ENCODE data around the gene FZD1. TPM values are rescaled to one million over a fixed set of nuclear protein-coding genes. Genes with fewer than 3 reads are reported as not detected.

The FZD1 gene
- total RNA-seq, 1 donor from 2014 or later = 0.84 TPM

DNA sequence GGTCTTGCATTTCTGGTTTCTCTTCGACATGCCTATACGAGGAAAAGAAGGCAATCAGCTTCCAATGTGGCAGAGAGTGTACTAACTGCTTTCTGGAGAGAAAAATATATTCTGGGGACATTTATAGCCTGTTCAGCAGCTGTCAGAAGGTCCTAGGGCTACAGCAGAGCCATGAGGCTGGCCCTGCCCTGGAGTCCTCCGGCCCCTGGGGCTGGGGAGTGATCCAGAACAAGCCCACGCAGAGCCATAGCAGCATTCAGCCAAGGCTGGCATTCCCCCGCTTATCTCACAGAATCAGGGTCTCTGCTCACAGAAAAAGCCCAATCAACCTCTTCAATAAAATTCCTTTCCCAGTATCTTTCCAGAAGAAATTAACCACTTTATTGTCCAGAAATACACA, 48.9 kb downstream of the FZD1 start:
- Mint-ChIP-seq H3K27ac (no peak overlapping the region), H3K4me1 (ENCODE audit: low read depth) (no peaks in the 10 kb centered on the region), H3K36me3 (ENCODE audit: low read depth) (no peaks in the 10 kb centered on the region), H3K27me3 (ENCODE audit: low read depth) (no peaks in the 10 kb centered on the region), H3K4me3 (ENCODE audit: low read depth) (no peak overlapping the region), H3K9me3 (no peaks in the 10 kb centered on the region)
- DNase-seq (ENCODE audit: low spot score) = no peak
- intact Hi-C loops (cut with micrococcal nuclease) = no loop called here

DNA sequence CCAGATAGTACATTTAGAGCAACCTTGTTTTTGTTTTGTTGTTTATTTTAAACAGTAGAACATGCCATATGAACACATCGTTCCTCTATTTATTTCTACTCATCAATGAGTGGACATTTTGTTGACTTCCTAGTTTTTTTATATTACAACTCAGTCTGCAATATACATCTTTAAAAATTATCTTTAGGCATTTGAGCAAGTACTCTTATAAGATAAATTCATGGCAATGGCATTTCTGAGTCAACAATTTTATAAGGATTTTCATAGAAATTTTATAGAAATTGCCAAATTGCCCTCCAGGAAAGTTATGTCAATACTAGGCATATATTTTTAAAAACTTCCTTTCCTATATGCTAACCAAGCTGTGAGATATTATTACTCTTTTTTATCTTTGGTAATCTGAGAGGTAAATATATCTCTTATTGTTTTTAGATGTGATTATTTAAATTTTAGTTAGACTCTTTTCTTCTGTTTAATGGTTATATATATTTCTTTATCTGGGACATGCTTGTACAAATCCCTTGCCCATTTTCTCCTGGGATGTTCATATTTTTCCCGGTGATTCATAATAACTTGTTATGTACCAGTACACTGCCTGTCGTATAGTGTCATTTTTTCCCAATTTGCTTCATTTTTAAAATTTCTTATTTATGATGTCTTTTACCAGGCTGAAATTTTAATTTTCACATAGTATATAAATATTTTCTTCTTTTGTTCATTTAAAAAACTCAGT, 50.5 kb downstream of the FZD1 start:
- H3K36me3 Mint-ChIP-seq (ENCODE audit: low read depth) = no peaks in the 10 kb centered on the region
- DNase-seq (ENCODE audit: low spot score) = no peak
- no peaks in the 10 kb centered on the region for H3K9me3 Mint-ChIP-seq
- no peak overlapping the region for H3K27ac Mint-ChIP-seq
- no peaks in the 10 kb centered on the region for H3K27me3 Mint-ChIP-seq (ENCODE audit: low read depth)
- intact Hi-C loops (cut with micrococcal nuclease) = no loop called here
- H3K4me1 Mint-ChIP-seq (ENCODE audit: low read depth) = no peaks in the 10 kb centered on the region
- H3K4me3 Mint-ChIP-seq (ENCODE audit: low read depth) = no peak overlapping the region

GRCh38 chr7:91316426-91316825, 52.2 kb downstream of the FZD1 start:
- no peak for DNase-seq (ENCODE audit: low spot score)
- H3K4me3 Mint-ChIP-seq (ENCODE audit: low read depth) = no peak overlapping the region
- no peaks in the 10 kb centered on the region for H3K36me3 Mint-ChIP-seq (ENCODE audit: low read depth)
- intact Hi-C loops (cut with micrococcal nuclease) = no loop called here
- no peaks in the 10 kb centered on the region for H3K4me1 Mint-ChIP-seq (ENCODE audit: low read depth)
- H3K27me3 Mint-ChIP-seq (ENCODE audit: low read depth) = no peaks in the 10 kb centered on the region
- no peak overlapping the region for H3K27ac Mint-ChIP-seq
- no peaks in the 10 kb centered on the region for H3K9me3 Mint-ChIP-seq

- Mint-ChIP-seq H3K36me3 (ENCODE audit: low read depth) (no peaks in the 10 kb centered on the region), H3K27me3 (ENCODE audit: low read depth) (no peaks in the 10 kb centered on the region), H3K4me3 (ENCODE audit: low read depth) (no peak overlapping the region), H3K4me1 (ENCODE audit: low read depth) (no peaks in the 10 kb centered on the region), H3K9me3 (no peaks in the 10 kb centered on the region), H3K27ac (no peak overlapping the region)
- intact Hi-C loops (cut with micrococcal nuclease) = no loop called here
- no peak for DNase-seq (ENCODE audit: low spot score)
Measured at GRCh38 chr7:91319351-91319750, 55.1 kb downstream of the FZD1 start.

DNA sequence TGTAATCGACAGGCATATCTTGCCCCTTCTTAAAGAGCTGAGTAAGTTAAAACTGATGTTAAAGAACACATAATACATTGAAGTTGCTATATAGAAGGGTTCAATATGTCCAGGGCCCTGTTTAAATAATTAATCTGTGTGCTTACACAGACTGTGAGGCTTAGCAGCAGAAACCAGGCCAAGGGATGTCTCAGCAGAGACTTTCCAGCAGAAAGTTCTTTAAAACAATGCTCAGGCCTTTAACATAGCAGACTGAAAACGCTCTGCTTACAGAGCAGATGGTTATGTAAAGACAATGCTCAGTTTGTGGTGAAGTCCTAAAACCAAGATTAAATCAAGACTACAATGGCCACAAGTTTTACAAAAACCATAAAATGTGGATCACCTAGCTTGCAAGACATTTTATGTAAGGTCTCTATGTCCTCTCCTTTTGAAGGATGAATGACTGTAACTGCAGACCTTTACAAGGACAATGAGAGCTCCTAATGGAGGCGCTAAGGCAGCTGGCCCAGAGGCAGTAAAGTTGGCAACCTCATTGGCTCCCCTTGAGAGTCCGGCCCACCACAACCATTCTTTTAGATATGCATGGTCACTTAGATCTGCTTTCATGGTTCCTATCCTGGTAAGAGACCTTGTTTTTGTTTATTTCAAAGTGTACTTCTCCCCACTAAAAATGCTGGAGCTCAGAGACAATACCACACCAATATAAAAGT, 56.3 kb downstream of the FZD1 start:
- no peaks in the 10 kb centered on the region for H3K9me3 Mint-ChIP-seq
- H3K36me3 Mint-ChIP-seq (ENCODE audit: low read depth) = no peaks in the 10 kb centered on the region
- H3K4me1 Mint-ChIP-seq (ENCODE audit: low read depth) = no peaks in the 10 kb centered on the region
- H3K4me3 Mint-ChIP-seq (ENCODE audit: low read depth) = no peak overlapping the region
- no peak for DNase-seq (ENCODE audit: low spot score)
- intact Hi-C loops (cut with micrococcal nuclease) = no loop called here
- H3K27ac Mint-ChIP-seq = no peak overlapping the region
- no peaks in the 10 kb centered on the region for H3K27me3 Mint-ChIP-seq (ENCODE audit: low read depth)
